Caco-2 (cell line): ENCODE data around the gene SPATS2L. TPM values are rescaled to one million over a fixed set of nuclear protein-coding genes. Genes with fewer than 3 reads are reported as not detected.

Experiments
- BruUV-seq: library from RNA; stranded (reverse); fragments of 400-500 nt; replicated peaks from 2 replicates; lab custom pipeline; 2021; lab: Mats Ljungman, UMichigan
- CTCF ChIA-PET: fragments of 300-600 bp; sonication (Branson Sonifier 250); formaldehyde crosslinking; loops from one replicate; lab custom pipeline; 2022; ENCODE audit warnings: antibody characterized with exemption; lab: Charles Lee
- POLR2A ChIA-PET: fragments of 300-600 bp; sonication (Branson Sonifier 250); formaldehyde crosslinking; loops from one replicate; lab custom pipeline; 2022; ENCODE audit warnings: antibody characterized with exemption; lab: Charles Lee
- DNase-seq, 2 experiments: peaks; one replicate each; pipeline versions ENCODE4 v3.0.0 to v3.0.0-alpha.2; 2020 to 2022
- H3K27me3 ChIP-seq: replicated peaks from 2 replicates; pipeline ENCODE4 v1.6.0; 2011; ENCODE audit warnings: low read length; ENCODE audit not compliant: control insufficient read depth, insufficient read depth
- H3K36me3 ChIP-seq: 2 replicates; pipeline ENCODE4 v1.5.1; 2011; ENCODE audit warnings: low read length; ENCODE audit not compliant: control insufficient read depth, insufficient read depth
- H3K4me1 ChIP-seq: fragments of 250-450 bp; sonication (Bioruptor Pico); 2 replicates; pipeline ENCODE4 v1.5.1; 2020; ENCODE audit warnings: mild to moderate bottlenecking
- H3K4me3 ChIP-seq: 2 replicates; pipeline ENCODE4 v1.5.1; 2011; ENCODE audit warnings: low read depth, mild to moderate bottlenecking, control low read depth, low read length
- H3K9me3 ChIP-seq: fragments of 250-450 bp; sonication (Bioruptor Pico); 2 replicates; pipeline ENCODE4 v1.5.1; 2020; ENCODE audit warnings: mild to moderate bottlenecking, moderate library complexity
- H3K27ac Mint-ChIP-seq: one replicate; pipeline ENCODE4 v1.8.0; 2022; ENCODE audit warnings: mixed read lengths; ENCODE audit not compliant: unreplicated experiment
- H3K27me3 Mint-ChIP-seq: one replicate; pipeline ENCODE4 v1.8.0; 2022; ENCODE audit warnings: mixed read lengths; ENCODE audit not compliant: insufficient read depth, unreplicated experiment
- H3K36me3 Mint-ChIP-seq: one replicate; pipeline ENCODE4 v1.8.0; 2022; ENCODE audit warnings: mild to moderate bottlenecking, mixed read lengths; ENCODE audit not compliant: insufficient read depth, unreplicated experiment
- H3K4me1 Mint-ChIP-seq: one replicate; pipeline ENCODE4 v1.8.0; 2022; ENCODE audit warnings: low read depth, mixed read lengths; ENCODE audit not compliant: unreplicated experiment
- H3K4me3 Mint-ChIP-seq: one replicate; pipeline ENCODE4 v1.8.0; 2022; ENCODE audit warnings: mild to moderate bottlenecking, moderate library complexity, mixed read lengths; ENCODE audit not compliant: unreplicated experiment
- H3K9me3 Mint-ChIP-seq: one replicate; pipeline ENCODE4 v1.8.0; 2022; ENCODE audit warnings: mixed read lengths; ENCODE audit not compliant: unreplicated experiment
- intact Hi-C: fragments of 100-400 bp; cut with micrococcal nuclease; formaldehyde crosslinking; loops from one replicate; pipeline ENCODE4 v1.10.0; 2022; ENCODE audit not compliant: unreplicated experiment
- total RNA-seq: library from RNA; stranded (reverse); gene quantifications from 2 replicates; pipeline ENCODE4 v1.2.3, GENCODE V29; 2022
- TF ChIP-seq, protein P1 (sequence below), 2 experiments: fragments of 200-600 bp in 1 of 2; IDR thresholded peaks; 1 replicate in 1 of 2; 2 replicates in 1 of 2; pipeline versions ENCODE4 v1.5.1 to v1.8.0; 2011 to 2022; ENCODE audit warnings: antibody characterized with exemption in 1 of 2, control low read depth in 1 of 2, inconsistent platforms in 1 of 2, low read depth in 1 of 2, low read length in 1 of 2, mild to moderate bottlenecking in 1 of 2, moderate library complexity in 1 of 2; ENCODE audit not compliant: insufficient read depth in 1 of 2, severe bottlenecking in 1 of 2, unreplicated experiment in 1 of 2

The SPATS2L gene
- total RNA-seq, 1 experiment from 2014 or later = 196 TPM

GRCh38 chr2:200442471-200442870 lies 136.0 kb downstream of the SPATS2L start:
- no peak overlapping the region for H3K4me3 Mint-ChIP-seq
- CTCF ChIA-PET = no interaction called here

GRCh38 chr2:200443376-200443775 lies 136.9 kb downstream of the SPATS2L start:
- H3K27ac Mint-ChIP-seq = no peak overlapping the region
- Histone ChIP-seq H3K4me3 (no peak overlapping the region), H3K9me3 (no peaks in the 10 kb centered on the region), H3K36me3 (peaks cover 3% of the 10 kb centered on the region), H3K4me1 (no peaks in the 10 kb centered on the region), H3K27me3 (no peaks in the 10 kb centered on the region)
- POLR2A ChIA-PET = no interaction called here
- no peaks in the 10 kb centered on the region for H3K9me3 Mint-ChIP-seq
- TF ChIP-seq, protein P1, sequence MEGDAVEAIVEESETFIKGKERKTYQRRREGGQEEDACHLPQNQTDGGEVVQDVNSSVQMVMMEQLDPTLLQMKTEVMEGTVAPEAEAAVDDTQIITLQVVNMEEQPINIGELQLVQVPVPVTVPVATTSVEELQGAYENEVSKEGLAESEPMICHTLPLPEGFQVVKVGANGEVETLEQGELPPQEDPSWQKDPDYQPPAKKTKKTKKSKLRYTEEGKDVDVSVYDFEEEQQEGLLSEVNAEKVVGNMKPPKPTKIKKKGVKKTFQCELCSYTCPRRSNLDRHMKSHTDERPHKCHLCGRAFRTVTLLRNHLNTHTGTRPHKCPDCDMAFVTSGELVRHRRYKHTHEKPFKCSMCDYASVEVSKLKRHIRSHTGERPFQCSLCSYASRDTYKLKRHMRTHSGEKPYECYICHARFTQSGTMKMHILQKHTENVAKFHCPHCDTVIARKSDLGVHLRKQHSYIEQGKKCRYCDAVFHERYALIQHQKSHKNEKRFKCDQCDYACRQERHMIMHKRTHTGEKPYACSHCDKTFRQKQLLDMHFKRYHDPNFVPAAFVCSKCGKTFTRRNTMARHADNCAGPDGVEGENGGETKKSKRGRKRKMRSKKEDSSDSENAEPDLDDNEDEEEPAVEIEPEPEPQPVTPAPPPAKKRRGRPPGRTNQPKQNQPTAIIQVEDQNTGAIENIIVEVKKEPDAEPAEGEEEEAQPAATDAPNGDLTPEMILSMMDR (IDR thresholded peaks at IDR 0.05; ENCODE audit: insufficient read depth in 1 of 2, low read depth in 1 of 2, low read length in 1 of 2, severe bottlenecking in 1 of 2, unreplicated experiment in 1 of 2) = no peak
- no peaks in the 10 kb centered on the region for H3K27me3 Mint-ChIP-seq
- CTCF ChIA-PET = no interaction called here
- H3K4me1 Mint-ChIP-seq = no peaks in the 10 kb centered on the region
- DNase-seq = no peak
- BruUV-seq = no TSS peak
- H3K4me3 Mint-ChIP-seq = no peak overlapping the region
- H3K36me3 Mint-ChIP-seq = peaks cover 87% of the 10 kb centered on the region
- intact Hi-C loops = no loop called here

More at GRCh38 chr2:200442471-200442870, 136.0 kb downstream of the SPATS2L start:
- Histone ChIP-seq H3K4me3 (no peak overlapping the region), H3K9me3 (no peaks in the 10 kb centered on the region), H3K27me3 (no peaks in the 10 kb centered on the region), H3K36me3 (peaks cover 3% of the 10 kb centered on the region; the same call in 1 of the 2 replicates), H3K4me1 (no peaks in the 10 kb centered on the region)
- intact Hi-C loops = no loop called here
- no peaks in the 10 kb centered on the region for H3K9me3 Mint-ChIP-seq
- POLR2A ChIA-PET = no interaction called here
- TF ChIP-seq, protein P1 (IDR thresholded peaks at IDR 0.05; ENCODE audit: insufficient read depth in 1 of 2, low read depth in 1 of 2, low read length in 1 of 2, severe bottlenecking in 1 of 2, unreplicated experiment in 1 of 2) = no peak
- DNase-seq = no peak
- no peaks in the 10 kb centered on the region for H3K4me1 Mint-ChIP-seq
- no peak overlapping the region for H3K27ac Mint-ChIP-seq
- BruUV-seq = no TSS peak
- H3K27me3 Mint-ChIP-seq = no peaks in the 10 kb centered on the region
- peaks cover 95% of the 10 kb centered on the region for H3K36me3 Mint-ChIP-seq

GRCh38 chr2:200443916-200444315 lies 137.4 kb downstream of the SPATS2L start:
- Histone ChIP-seq H3K36me3 (peaks cover 3% of the 10 kb centered on the region), H3K27me3 (no peaks in the 10 kb centered on the region), H3K4me3 (no peak overlapping the region), H3K4me1 (no peaks in the 10 kb centered on the region), H3K9me3 (no peaks in the 10 kb centered on the region)
- intact Hi-C loops = no loop called here
- POLR2A ChIA-PET = no interaction called here
- no peak for DNase-seq
- no peak overlapping the region for H3K4me3 Mint-ChIP-seq
- H3K4me1 Mint-ChIP-seq = no peaks in the 10 kb centered on the region
- TF ChIP-seq, protein P1 (IDR thresholded peaks at IDR 0.05; ENCODE audit: insufficient read depth in 1 of 2, low read depth in 1 of 2, low read length in 1 of 2, severe bottlenecking in 1 of 2, unreplicated experiment in 1 of 2) = no peak
- H3K36me3 Mint-ChIP-seq = peaks cover 87% of the 10 kb centered on the region
- H3K27me3 Mint-ChIP-seq = no peaks in the 10 kb centered on the region
- no peak overlapping the region for H3K27ac Mint-ChIP-seq
- no TSS peak for BruUV-seq
- CTCF ChIA-PET = no interaction called here
- no peaks in the 10 kb centered on the region for H3K9me3 Mint-ChIP-seq
